Epithelial cell of proximal tubule (primary cell): ENCODE data around the gene LRP8. TPM values are rescaled to one million over a fixed set of nuclear protein-coding genes. Genes with fewer than 3 reads are reported as not detected.

Experiments used
- DNase-seq: peaks from one replicate; pipeline ENCODE4 v3.0.0-alpha.2; 2011; ENCODE audit warnings: low read depth
- H3K4me3 ChIP-seq: 2 replicates; pipeline ENCODE4 v1.5.1; 2011; ENCODE audit warnings: low read depth, mild to moderate bottlenecking, low read length
- total RNA-seq: library from RNA; depleted of rRNA; stranded (reverse); fragments of >200 nt; gene quantifications from 2 replicates; pipeline ENCODE4 v1.2.3, GENCODE V29; 2015
- TF ChIP-seq, protein P1 (sequence below): conservative IDR thresholded peaks from 2 replicates; pipeline ENCODE4 v1.5.1; 2012; ENCODE audit warnings: low read depth, mild to moderate bottlenecking, low read length

Gene LRP8
- total RNA-seq, 1 donor from 2014 or later = 16.1 TPM

DNA sequence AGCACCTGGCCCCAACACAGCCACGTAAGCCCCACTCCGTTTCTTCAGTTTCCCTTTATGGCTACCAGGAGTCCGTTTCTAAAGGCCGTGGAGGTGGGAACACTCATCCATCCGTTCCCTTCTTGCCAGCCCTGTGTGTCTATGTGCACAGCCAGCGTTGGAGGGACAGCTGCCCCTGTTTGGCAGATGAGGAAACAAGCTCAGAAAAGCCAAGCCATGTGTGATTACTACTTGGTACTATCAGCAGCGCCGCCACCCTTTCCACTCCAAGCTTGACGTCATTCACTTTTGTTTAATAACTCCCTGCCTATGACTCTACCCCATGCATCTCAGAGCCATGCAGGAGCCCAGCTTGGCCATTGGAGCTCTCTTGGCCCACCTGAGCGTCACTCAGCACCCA, 3.5 kb downstream of the LRP8 start:
- DNase-seq = no peak
- TF ChIP-seq, protein P1, sequence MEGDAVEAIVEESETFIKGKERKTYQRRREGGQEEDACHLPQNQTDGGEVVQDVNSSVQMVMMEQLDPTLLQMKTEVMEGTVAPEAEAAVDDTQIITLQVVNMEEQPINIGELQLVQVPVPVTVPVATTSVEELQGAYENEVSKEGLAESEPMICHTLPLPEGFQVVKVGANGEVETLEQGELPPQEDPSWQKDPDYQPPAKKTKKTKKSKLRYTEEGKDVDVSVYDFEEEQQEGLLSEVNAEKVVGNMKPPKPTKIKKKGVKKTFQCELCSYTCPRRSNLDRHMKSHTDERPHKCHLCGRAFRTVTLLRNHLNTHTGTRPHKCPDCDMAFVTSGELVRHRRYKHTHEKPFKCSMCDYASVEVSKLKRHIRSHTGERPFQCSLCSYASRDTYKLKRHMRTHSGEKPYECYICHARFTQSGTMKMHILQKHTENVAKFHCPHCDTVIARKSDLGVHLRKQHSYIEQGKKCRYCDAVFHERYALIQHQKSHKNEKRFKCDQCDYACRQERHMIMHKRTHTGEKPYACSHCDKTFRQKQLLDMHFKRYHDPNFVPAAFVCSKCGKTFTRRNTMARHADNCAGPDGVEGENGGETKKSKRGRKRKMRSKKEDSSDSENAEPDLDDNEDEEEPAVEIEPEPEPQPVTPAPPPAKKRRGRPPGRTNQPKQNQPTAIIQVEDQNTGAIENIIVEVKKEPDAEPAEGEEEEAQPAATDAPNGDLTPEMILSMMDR = no peak

GRCh38 chr1:53323316-53323715, 4.6 kb downstream of the LRP8 start:
- no peak for DNase-seq
- TF ChIP-seq, protein P1 = no peak
- no peak overlapping the region for H3K4me3 ChIP-seq

More for the DNA sequence above, 3.5 kb downstream of the LRP8 start:
- no peak overlapping the region for H3K4me3 ChIP-seq

- no peak for DNase-seq
- H3K4me3 ChIP-seq = no peak overlapping the region
- TF ChIP-seq, protein P1 = no peak
Measured at GRCh38 chr1:53321776-53322602, 5.9 kb downstream of the LRP8 start.

DNA sequence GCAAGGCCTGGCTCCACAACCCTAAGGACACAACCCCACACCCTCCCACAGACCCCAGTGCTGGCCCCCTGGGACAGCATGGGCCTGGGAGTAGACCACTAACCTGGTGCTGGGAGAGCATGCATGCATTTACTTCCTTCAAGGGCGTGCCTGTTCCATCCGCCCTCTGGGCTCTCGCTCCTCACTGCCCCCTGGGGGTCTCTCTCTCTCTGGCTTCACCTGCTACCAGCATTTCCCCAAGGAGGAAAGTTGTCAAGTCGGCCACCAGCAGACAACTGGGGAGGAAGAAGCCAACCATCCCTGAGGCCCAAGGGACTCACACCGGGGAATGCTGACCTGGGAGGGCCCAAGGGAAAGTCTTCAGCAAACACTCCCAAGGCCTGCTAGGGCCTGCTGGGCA, 6.5 kb downstream of the LRP8 start:
- no peak for DNase-seq
- TF ChIP-seq, protein P1 = peak; percentile 29
- H3K4me3 ChIP-seq = no peak overlapping the region

- no peak for DNase-seq
- H3K4me3 ChIP-seq = no peak overlapping the region
- TF ChIP-seq, protein P1 = no peak
Measured at GRCh38 chr1:53320646-53321045, 7.2 kb downstream of the LRP8 start.

GRCh38 chr1:53319296-53320101, 8.4 kb downstream of the LRP8 start:
- no peak overlapping the region for H3K4me3 ChIP-seq
- DNase-seq = no peak
- TF ChIP-seq, protein P1 = no peak
